OCI-LY7 (cell line): Measurements from ENCODE around the gene CFAP97D2. TPM values are rescaled to one million over a fixed set of nuclear protein-coding genes. Genes with fewer than 3 reads are reported as not detected.

Source experiments
- BruUV-seq: library from RNA; stranded (reverse); fragments of 400-500 nt; replicated peaks from 2 replicates; lab custom pipeline; 2021; lab: Mats Ljungman, UMichigan
- CTCF ChIA-PET: fragments of 300-600 bp; sonication (Branson Sonifier 250); formaldehyde crosslinking; loops from one replicate; lab custom pipeline; 2022; ENCODE audit warnings: antibody characterized with exemption; ENCODE audit not compliant: unreplicated experiment; lab: Charles Lee
- POLR2A ChIA-PET: fragments of 300-600 bp; sonication (Branson Sonifier 250); formaldehyde crosslinking; loops from one replicate; lab custom pipeline; 2022; ENCODE audit warnings: antibody characterized with exemption; lab: Charles Lee
- DNase-seq: peaks from one replicate; pipeline ENCODE4 v3.0.0-alpha.2; 2015; ENCODE audit warnings: low spot score
- H2AFZ ChIP-seq: fragments of 200-600 bp; sonication (generic), shearing (Covaris generic); 2 replicates; pipeline ENCODE4 v1.6.1; 2014; ENCODE audit warnings: mild to moderate bottlenecking, antibody characterized with exemption, low read length, moderate library complexity
- H3K27ac ChIP-seq: fragments of 200-600 bp; sonication (generic); 2 replicates; pipeline ENCODE4 v1.5.1; 2014; ENCODE audit warnings: mixed run types, low read depth, mild to moderate bottlenecking, moderate library complexity, low read length, inconsistent platforms; ENCODE audit not compliant: poor library complexity, severe bottlenecking
- H3K36me3 ChIP-seq: fragments of 200-600 bp; sonication (generic); 2 replicates; pipeline ENCODE4 v1.6.1; 2014; ENCODE audit warnings: mild to moderate bottlenecking, antibody characterized with exemption, low read length, moderate library complexity, mixed read lengths; ENCODE audit not compliant: insufficient read depth
- H3K4me1 ChIP-seq: fragments of 200-600 bp; sonication (generic); 2 replicates; pipeline ENCODE4 v1.5.1; 2014; ENCODE audit warnings: mild to moderate bottlenecking, low read length; ENCODE audit not compliant: insufficient read depth, poor library complexity, severe bottlenecking
- H3K4me2 ChIP-seq: fragments of 200-600 bp; sonication (generic); 2 replicates; pipeline ENCODE4 v1.6.1; 2014; ENCODE audit warnings: mild to moderate bottlenecking, low read length
- H3K4me3 ChIP-seq: fragments of 200-600 bp; sonication (generic); 2 replicates; pipeline ENCODE4 v1.5.1; 2014; ENCODE audit warnings: mild to moderate bottlenecking, low read depth, low read length; ENCODE audit not compliant: poor library complexity, severe bottlenecking
- H3K79me2 ChIP-seq: fragments of 200-600 bp; sonication (generic); 2 replicates; pipeline ENCODE4 v1.6.1; 2016; ENCODE audit warnings: low read depth, mild to moderate bottlenecking, low read length, moderate library complexity, mixed read lengths; ENCODE audit not compliant: insufficient read depth
- H3K9me2 ChIP-seq: fragments of 200-600 bp; sonication (generic); 2 replicates; pipeline ENCODE4 v1.6.1; 2016; ENCODE audit warnings: mild to moderate bottlenecking, low read length, mixed read lengths; ENCODE audit not compliant: insufficient read depth
- H3K9me3 ChIP-seq: fragments of 200-600 bp; sonication (generic); 2 replicates; pipeline ENCODE4 v1.6.1; 2014; ENCODE audit warnings: mild to moderate bottlenecking, mixed run types, low read length, mixed read lengths
- H4K20me1 ChIP-seq: fragments of 200-600 bp; sonication (generic); 2 replicates; pipeline ENCODE4 v1.6.1; 2014; ENCODE audit warnings: mild to moderate bottlenecking, antibody characterized with exemption, low read length, moderate library complexity, mixed read lengths; ENCODE audit not compliant: insufficient read depth
- CTCF ChIP-seq: fragments of 200-600 bp; sonication (generic); conservative IDR thresholded peaks from 2 replicates; pipeline ENCODE4 v1.5.1; 2014; ENCODE audit warnings: mild to moderate bottlenecking, antibody characterized with exemption, low read length, moderate library complexity, mixed read lengths
- EZH2phosphoT487 ChIP-seq: fragments of 200-600 bp; sonication (generic); IDR thresholded peaks from 2 replicates; pipeline ENCODE4 v1.6.1; 2018; ENCODE audit warnings: low read depth, borderline replicate concordance, mild to moderate bottlenecking, mixed run types, antibody characterized with exemption, low read length, moderate library complexity, mixed read lengths
- intact Hi-C: fragments of 100-400 bp; cut with micrococcal nuclease; formaldehyde crosslinking; loops from one replicate; pipeline ENCODE4 v1.10.0; 2022; ENCODE audit not compliant: unreplicated experiment
- total RNA-seq, 2 experiments: library from RNA; depleted of rRNA in 1 of 2; stranded (reverse); fragments of >200 nt in 1 of 2; shearing (Covaris generic) in 1 of 2; gene quantifications; 2 replicates each; pipeline ENCODE4 v1.2.3, GENCODE V29; 2014 to 2022

The CFAP97D2 gene
- total RNA-seq, 2 experiments from 2014 or later: not detected

DNA sequence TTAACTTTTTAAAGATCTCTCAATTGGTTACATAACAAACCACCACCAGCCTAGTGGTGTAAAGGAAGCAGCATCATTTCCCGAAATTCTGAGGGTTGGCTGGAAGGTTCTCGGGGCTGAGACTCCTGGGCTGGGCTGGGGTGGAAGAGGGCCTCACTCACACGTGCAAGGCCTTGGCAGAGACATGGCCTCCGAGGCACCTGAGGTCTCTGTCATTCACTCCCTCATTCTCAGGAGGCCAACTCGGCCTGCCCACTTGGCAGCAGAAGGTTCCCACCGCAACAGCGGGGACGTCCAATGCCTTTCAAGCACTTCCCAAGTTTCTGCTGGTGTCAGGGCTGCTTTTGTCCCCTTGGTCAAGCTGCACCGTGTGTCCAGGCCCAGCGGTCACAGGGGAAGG lies 28.0 kb upstream of the CFAP97D2 start:
- Histone ChIP-seq H4K20me1 (no peaks in the 10 kb centered on the region), H2AFZ (no peak overlapping the region), H3K4me3 (no peak overlapping the region), H3K9me3 (no peaks in the 10 kb centered on the region), H3K36me3 (no peaks in the 10 kb centered on the region), H3K27ac (no peak overlapping the region), H3K4me2 (no peak overlapping the region), H3K79me2 (no peaks in the 10 kb centered on the region), H3K9me2 (no peaks in the 10 kb centered on the region), H3K4me1 (peaks cover 5% of the 10 kb centered on the region)
- CTCF ChIA-PET: no interaction called here
- no TSS peak for BruUV-seq
- intact Hi-C loops: no loop called here
- no peak for DNase-seq
- TF ChIP-seq EZH2phosphoT487 (no peak), CTCF (no peak)
- POLR2A ChIA-PET: no interaction called here

GRCh38 chr13:114151565-114152284 lies 27.3 kb upstream of the CFAP97D2 start:
- Histone ChIP-seq H3K4me3 (no peak overlapping the region), H4K20me1 (no peaks in the 10 kb centered on the region), H3K9me3 (no peaks in the 10 kb centered on the region), H3K4me2 (no peak overlapping the region), H2AFZ (no peak overlapping the region), H3K27ac (no peak overlapping the region), H3K9me2 (no peaks in the 10 kb centered on the region), H3K4me1 (peaks cover 5% of the 10 kb centered on the region), H3K36me3 (no peaks in the 10 kb centered on the region), H3K79me2 (no peaks in the 10 kb centered on the region)
- intact Hi-C loops: no loop called here
- DNase-seq: no peak
- BruUV-seq: no TSS peak
- TF ChIP-seq CTCF: no peak
- CTCF ChIA-PET: no interaction called here
- POLR2A ChIA-PET: no interaction called here

DNA sequence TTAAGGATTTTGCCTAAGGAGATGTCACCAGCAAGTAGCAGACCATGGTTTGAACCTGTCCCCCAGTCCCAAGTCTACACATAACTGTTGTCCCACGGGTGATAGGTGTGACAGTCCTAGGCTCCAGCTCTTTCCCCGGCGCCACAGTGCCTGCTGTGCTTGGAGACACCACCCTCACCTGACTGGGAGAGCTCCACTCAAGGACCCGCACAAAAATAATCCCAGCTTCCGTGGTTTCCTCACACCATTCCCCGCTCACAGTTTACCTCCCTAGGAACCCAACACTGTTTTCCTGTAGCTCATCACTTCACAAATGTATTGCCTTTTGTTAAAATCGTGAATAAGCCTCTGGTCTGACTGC lies 26.8 kb upstream of the CFAP97D2 start:
- no peak for TF ChIP-seq EZH2phosphoT487
- no peak for TF ChIP-seq CTCF
- ChIA-PET POLR2A (no interaction called here), CTCF (no interaction called here)
- Histone ChIP-seq H4K20me1 (no peaks in the 10 kb centered on the region), H3K4me1 (peaks cover 5% of the 10 kb centered on the region), H2AFZ (no peak overlapping the region), H3K27ac (no peak overlapping the region), H3K4me2 (no peak overlapping the region), H3K4me3 (no peak overlapping the region), H3K36me3 (no peaks in the 10 kb centered on the region), H3K9me2 (no peaks in the 10 kb centered on the region), H3K79me2 (no peaks in the 10 kb centered on the region), H3K9me3 (no peaks in the 10 kb centered on the region)
- DNase-seq: no peak
- no TSS peak for BruUV-seq
- intact Hi-C loops: no loop called here
